Activated T-cell treated with anti-CD3 and anti-CD28 coated beads, Interleukin-2, amount 50 U/mL, for 24 hours (primary cell): Measurements from ENCODE around the gene GALR2.
A peak's percentile ranks its signal among the peaks of the same experiment; 100 is the strongest.
"Not testable (repeated sequence)": the region's sequence is repeated elsewhere in the genome, so short reads cannot be mapped to it uniquely, and the experiment has no call there.

Experiments
- DNase-seq: peaks from one replicate; pipeline ENCODE4 v3.0.0-alpha.2; 2020
- H3K27ac Mint-ChIP-seq: 2 replicates; pipeline ENCODE4 v1.8.0; 2020; ENCODE audit warnings: mild to moderate bottlenecking, mixed read lengths
- H3K27me3 Mint-ChIP-seq: 2 replicates; pipeline ENCODE4 v1.8.0; 2020; ENCODE audit warnings: mixed read lengths
- H3K36me3 Mint-ChIP-seq: 2 replicates; pipeline ENCODE4 v1.8.0; 2020; ENCODE audit warnings: low read depth, mixed read lengths
- H3K4me1 Mint-ChIP-seq: 2 replicates; pipeline ENCODE4 v1.8.0; 2020; ENCODE audit warnings: low read depth, mixed read lengths
- H3K4me3 Mint-ChIP-seq: 2 replicates; pipeline ENCODE4 v1.8.0; 2020; ENCODE audit warnings: mild to moderate bottlenecking, moderate library complexity, mixed read lengths
- H3K9me3 Mint-ChIP-seq: 2 replicates; pipeline ENCODE4 v1.8.0; 2020; ENCODE audit warnings: mixed read lengths

Gene GALR2

GRCh38 chr17:76074390-76075363 is at the start of gene GALR2:
GALR2 (plus strand) TSS chr17:76074781; CDS start chr17:76074884, 103 bp downstream.
- Mint-ChIP-seq H3K9me3 (no peaks in the 10 kb centered on the region), H3K27ac (peak within 1 kb of the TSS; percentile 41), H3K4me3 (peak within 1 kb of the TSS; percentile 63), H3K4me1 (peaks cover 65% of the 10 kb centered on the region), H3K27me3 (peaks cover 59% of the 10 kb centered on the region), H3K36me3 (peaks cover 31% of the 10 kb centered on the region)
- no peak for DNase-seq

GRCh38 chr17:76025294-76025693 is 49.3 kb upstream of the GALR2 start:
- Mint-ChIP-seq H3K27ac (no peak overlapping the region), H3K9me3 (no peaks in the 10 kb centered on the region), H3K27me3 (no peaks in the 10 kb centered on the region), H3K4me3 (no peak overlapping the region), H3K4me1 (peaks cover 15% of the 10 kb centered on the region), H3K36me3 (no peaks in the 10 kb centered on the region)
- DNase-seq, result no peak

GRCh38 chr17:76026714-76027158 is 47.8 kb upstream of the GALR2 start:
- Mint-ChIP-seq H3K4me3 (no peak overlapping the region), H3K9me3 (no peaks in the 10 kb centered on the region), H3K4me1 (peaks cover 15% of the 10 kb centered on the region), H3K36me3 (no peaks in the 10 kb centered on the region), H3K27ac (no peak overlapping the region), H3K27me3 (no peaks in the 10 kb centered on the region)
- no peak for DNase-seq

GRCh38 chr17:76027159-76027839 is 47.3 kb upstream of the GALR2 start, which contains the start of gene EVPL:
EVPL (minus strand) TSS chr17:76027306; CDS start chr17:76027198, 108 bp downstream.
- H3K4me1 Mint-ChIP-seq, result peaks cover 15% of the 10 kb centered on the region
- H3K27ac Mint-ChIP-seq, result no peak within 1 kb of the TSS
- no peak within 1 kb of the TSS for H3K4me3 Mint-ChIP-seq
- H3K9me3 Mint-ChIP-seq, result no peaks in the 10 kb centered on the region
- H3K36me3 Mint-ChIP-seq, result no peaks in the 10 kb centered on the region
- H3K27me3 Mint-ChIP-seq, result no peaks in the 10 kb centered on the region
- DNase-seq, result no peak

- H3K4me1 Mint-ChIP-seq, result peaks cover 20% of the 10 kb centered on the region
- H3K27me3 Mint-ChIP-seq, result no peaks in the 10 kb centered on the region
- DNase-seq, result no peak
- no peak overlapping the region for H3K4me3 Mint-ChIP-seq
- H3K36me3 Mint-ChIP-seq, result peaks cover 10% of the 10 kb centered on the region
- H3K27ac Mint-ChIP-seq, result no peak overlapping the region
- H3K9me3 Mint-ChIP-seq, result no peaks in the 10 kb centered on the region
Observed at GRCh38 chr17:76032073-76032779, 42.4 kb upstream of the GALR2 start.

- H3K4me3 Mint-ChIP-seq, result no peak overlapping the region
- no peaks in the 10 kb centered on the region for H3K9me3 Mint-ChIP-seq
- peaks cover 15% of the 10 kb centered on the region for H3K36me3 Mint-ChIP-seq
- H3K27ac Mint-ChIP-seq, result no peak overlapping the region
- H3K27me3 Mint-ChIP-seq, result no peaks in the 10 kb centered on the region
- peaks cover 20% of the 10 kb centered on the region for H3K4me1 Mint-ChIP-seq
- DNase-seq, result no peak
Observed at GRCh38 chr17:76032780-76033108, 41.8 kb upstream of the GALR2 start.

GRCh38 chr17:76033139-76033538 is 41.4 kb upstream of the GALR2 start:
- no peak for DNase-seq
- H3K9me3 Mint-ChIP-seq, result no peaks in the 10 kb centered on the region
- peaks cover 19% of the 10 kb centered on the region for H3K36me3 Mint-ChIP-seq
- H3K27ac Mint-ChIP-seq, result no peak overlapping the region
- H3K4me1 Mint-ChIP-seq, result peaks cover 20% of the 10 kb centered on the region
- H3K27me3 Mint-ChIP-seq, result no peaks in the 10 kb centered on the region
- no peak overlapping the region for H3K4me3 Mint-ChIP-seq

GRCh38 chr17:76034428-76035350 is 39.9 kb upstream of the GALR2 start:
- Mint-ChIP-seq H3K27ac (no peak overlapping the region), H3K9me3 (no peaks in the 10 kb centered on the region), H3K36me3 (peaks cover 35% of the 10 kb centered on the region), H3K4me3 (no peak overlapping the region), H3K27me3 (no peaks in the 10 kb centered on the region), H3K4me1 (peaks cover 9% of the 10 kb centered on the region)
- DNase-seq, result no peak

GRCh38 chr17:76036497-76037261 is 37.9 kb upstream of the GALR2 start:
- peaks cover 55% of the 10 kb centered on the region for H3K36me3 Mint-ChIP-seq
- no peaks in the 10 kb centered on the region for H3K9me3 Mint-ChIP-seq
- H3K27me3 Mint-ChIP-seq, result no peaks in the 10 kb centered on the region
- no peak overlapping the region for H3K4me3 Mint-ChIP-seq
- peak overlapping the region; percentile 49 for H3K27ac Mint-ChIP-seq
- no peak for DNase-seq
- H3K4me1 Mint-ChIP-seq, result peaks cover 5% of the 10 kb centered on the region

- Mint-ChIP-seq H3K4me3 (no peak overlapping the region), H3K4me1 (peaks cover 5% of the 10 kb centered on the region), H3K9me3 (no peaks in the 10 kb centered on the region), H3K27ac (peak overlapping the region; percentile 56), H3K36me3 (peaks cover 66% of the 10 kb centered on the region), H3K27me3 (no peaks in the 10 kb centered on the region)
- DNase-seq, result no peak
Observed at GRCh38 chr17:76038050-76038449, 36.5 kb upstream of the GALR2 start.

- no peak overlapping the region for H3K4me3 Mint-ChIP-seq
- no peaks in the 10 kb centered on the region for H3K9me3 Mint-ChIP-seq
- no peak for DNase-seq
- H3K4me1 Mint-ChIP-seq, result peaks cover 5% of the 10 kb centered on the region
- H3K27ac Mint-ChIP-seq, result peak overlapping the region; percentile 56
- peaks cover 77% of the 10 kb centered on the region for H3K36me3 Mint-ChIP-seq
- H3K27me3 Mint-ChIP-seq, result no peaks in the 10 kb centered on the region
Observed at GRCh38 chr17:76039121-76039520, 35.5 kb upstream of the GALR2 start.

GRCh38 chr17:76040376-76040775 is 34.2 kb upstream of the GALR2 start:
- H3K4me3 Mint-ChIP-seq, result no peak overlapping the region
- H3K36me3 Mint-ChIP-seq, result peaks cover 88% of the 10 kb centered on the region
- peaks cover 5% of the 10 kb centered on the region for H3K4me1 Mint-ChIP-seq
- H3K27ac Mint-ChIP-seq, result peak overlapping the region; percentile 12
- H3K27me3 Mint-ChIP-seq, result no peaks in the 10 kb centered on the region
- DNase-seq, result no peak
- no peaks in the 10 kb centered on the region for H3K9me3 Mint-ChIP-seq

- H3K27me3 Mint-ChIP-seq, H3K4me1 Mint-ChIP-seq, H3K9me3 Mint-ChIP-seq, DNase-seq, H3K4me3 Mint-ChIP-seq: not testable (repeated sequence)
- Mint-ChIP-seq H3K36me3 (peaks cover 93% of the 10 kb centered on the region), H3K27ac (peak overlapping the region; percentile 29)
Observed at GRCh38 chr17:76042868-76043267, 31.7 kb upstream of the GALR2 start.
